Skin of body (tissue), 3 donors: ENCODE results near the gene TMEM8B. TPM values are rescaled to one million over a fixed set of nuclear protein-coding genes. Genes with fewer than 3 reads are reported as not detected.
"Not testable (repeated sequence)": the region's sequence is repeated elsewhere in the genome, so short reads cannot be mapped to it uniquely, and the experiment has no call there.

ENCODE experiments used
- DNase-seq: peaks from one replicate; lab custom pipeline; 2025; lab: John Stamatoyannopoulos, UW
- small RNA-seq: library from RNA; depleted of rRNA; stranded (forward); fragments of <200 nt; gene quantifications from one replicate; pipeline ENCODE3, GENCODE V24; 2014; ENCODE audit warnings: low replicate concordance
- total RNA-seq: library from RNA; depleted of rRNA; stranded (reverse); fragments of >200 nt; gene quantifications from one replicate; pipeline ENCODE4 v1.2.3, GENCODE V29; 2014

TMEM8B gene
- total RNA-seq, 1 donor from 2014 or later: 3.6 TPM

DNA sequence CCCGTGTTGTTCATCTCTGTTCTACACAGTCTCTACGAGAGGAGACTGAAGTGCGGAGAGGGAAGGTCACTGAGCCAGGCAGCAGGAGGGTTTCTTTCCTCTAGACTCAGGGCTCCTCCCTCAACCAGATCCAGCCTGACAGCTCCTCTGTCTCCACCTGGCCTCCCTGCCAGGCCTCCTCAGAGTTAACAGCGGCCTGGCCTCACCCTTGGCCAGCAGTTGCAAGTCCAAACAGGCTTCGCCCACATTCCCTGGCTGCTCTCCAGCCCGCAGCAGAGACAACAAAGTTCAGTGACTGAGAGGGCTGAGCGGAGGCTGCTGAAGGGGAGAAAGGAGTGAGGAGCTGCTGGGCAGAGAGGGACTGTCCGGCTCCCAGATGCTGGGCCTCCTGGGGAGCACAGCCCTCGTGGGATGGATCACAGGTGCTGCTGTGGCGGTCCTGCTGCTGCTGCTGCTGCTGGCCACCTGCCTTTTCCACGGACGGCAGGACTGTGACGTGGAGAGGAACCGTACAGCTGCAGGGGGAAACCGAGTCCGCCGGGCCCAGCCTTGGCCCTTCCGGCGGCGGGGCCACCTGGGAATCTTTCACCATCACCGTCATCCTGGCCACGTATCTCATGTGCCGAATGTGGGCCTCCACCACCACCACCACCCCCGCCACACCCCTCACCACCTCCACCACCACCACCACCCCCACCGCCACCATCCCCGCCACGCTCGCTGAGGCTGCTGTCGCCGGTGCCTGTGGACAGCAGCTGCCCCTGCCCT lies 77.1 kb downstream of the TMEM8B start, which contains the start of gene HRCT1:
HRCT1 (plus strand) TSS at position 291 of the 768 bp plus-strand sequence; CDS start at position 377, 86 bp downstream.
- peak; percentile 57 for DNase-seq

DNA sequence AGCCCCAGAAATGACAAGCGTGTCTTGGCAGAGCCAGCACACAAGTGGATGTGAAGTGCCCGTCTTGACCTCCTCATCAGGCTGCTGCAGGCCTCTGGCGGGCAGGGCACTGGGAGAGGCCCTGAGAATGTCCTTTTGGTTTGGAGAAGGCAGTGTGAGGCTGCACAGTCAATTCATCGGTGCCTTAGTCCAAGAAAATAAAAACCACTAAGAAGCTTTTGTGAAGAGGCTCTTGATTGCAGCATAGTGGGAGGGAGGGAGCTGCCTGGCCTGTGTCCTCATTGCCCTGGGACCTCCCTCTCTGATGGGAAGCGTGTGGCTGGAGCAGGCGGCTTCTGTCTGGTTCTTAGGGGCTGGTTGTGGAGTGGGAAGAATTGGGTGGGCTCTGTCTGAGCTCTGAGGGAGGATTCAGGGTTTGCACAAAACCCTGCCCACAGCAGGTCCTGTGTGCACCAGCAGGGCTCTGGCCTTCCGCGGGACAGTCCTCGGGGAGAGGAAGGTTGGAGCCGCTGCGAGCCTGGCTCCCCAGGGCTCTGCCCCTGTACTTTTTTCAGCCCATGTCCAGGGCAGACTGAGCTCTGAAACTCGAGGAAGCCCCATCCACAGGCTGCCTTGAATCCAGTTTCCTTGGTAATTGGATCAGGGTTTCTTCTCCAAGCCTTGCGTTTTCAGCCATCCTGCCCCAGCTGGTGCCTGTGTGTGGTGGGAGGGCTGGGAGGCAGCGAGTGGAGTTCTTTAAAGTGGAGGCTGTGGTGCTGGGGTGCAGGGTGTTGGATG lies 78.1 kb downstream of the TMEM8B start:
- peak; percentile 45 for DNase-seq

GRCh38 chr9:35907711-35908503 lies 78.9 kb downstream of the TMEM8B start:
- peak; percentile 73 for DNase-seq

DNA sequence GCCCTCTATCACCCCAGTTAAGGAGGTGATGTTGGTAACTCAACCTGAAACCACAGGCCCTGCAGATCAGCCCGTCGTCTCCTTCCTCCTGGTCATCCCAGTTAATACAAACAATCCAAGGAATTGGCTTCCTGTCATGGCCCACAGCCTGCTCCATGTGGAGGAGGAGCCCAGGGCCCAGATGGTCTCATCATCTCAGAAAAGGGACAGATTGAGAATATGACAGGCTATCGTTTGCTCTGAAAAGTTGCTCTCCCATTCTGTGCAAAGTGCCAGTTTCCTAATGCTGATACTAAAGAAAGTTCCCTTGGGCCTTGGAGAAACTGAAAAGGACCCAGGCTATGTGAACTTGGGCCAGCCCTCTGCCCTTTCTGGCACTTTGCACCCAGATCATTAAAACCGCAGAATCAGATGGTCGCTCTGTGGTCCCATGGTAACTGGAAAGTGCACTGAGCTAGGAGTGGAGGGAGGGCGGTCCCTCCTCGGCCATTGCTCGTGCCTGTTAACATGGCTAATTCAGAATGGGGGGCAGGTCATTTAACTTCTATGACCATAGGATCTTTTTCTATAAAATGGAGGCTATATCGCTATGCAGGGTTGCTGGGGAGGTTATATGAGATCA lies 79.6 kb downstream of the TMEM8B start:
- no peak for DNase-seq

DNA sequence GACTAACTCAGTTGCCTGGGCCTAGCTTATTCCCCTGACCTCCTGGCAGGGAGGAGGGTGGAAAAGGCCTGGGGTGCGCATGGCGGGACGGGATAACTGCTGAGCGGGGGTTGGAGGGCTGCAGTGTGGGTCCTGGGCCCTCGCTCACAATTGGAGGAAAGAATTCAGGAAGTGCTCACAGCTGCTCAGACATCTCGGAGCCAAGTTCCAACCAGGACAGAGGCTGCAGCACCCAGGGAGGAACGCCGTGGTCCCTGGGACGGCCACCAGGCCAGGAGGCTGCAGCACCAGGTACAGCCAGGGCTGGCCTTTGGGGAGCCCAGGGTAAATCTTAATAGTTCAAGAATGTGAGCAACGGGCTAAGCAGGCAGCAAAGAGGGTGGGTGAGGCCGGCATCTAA lies 80.2 kb downstream of the TMEM8B start, which contains the start of gene SPAAR:
SPAAR (plus strand) TSS at position 217 of the 400 bp plus-strand sequence. CDS start 974 bp downstream, outside the sequence.
- no peak for DNase-seq

DNA sequence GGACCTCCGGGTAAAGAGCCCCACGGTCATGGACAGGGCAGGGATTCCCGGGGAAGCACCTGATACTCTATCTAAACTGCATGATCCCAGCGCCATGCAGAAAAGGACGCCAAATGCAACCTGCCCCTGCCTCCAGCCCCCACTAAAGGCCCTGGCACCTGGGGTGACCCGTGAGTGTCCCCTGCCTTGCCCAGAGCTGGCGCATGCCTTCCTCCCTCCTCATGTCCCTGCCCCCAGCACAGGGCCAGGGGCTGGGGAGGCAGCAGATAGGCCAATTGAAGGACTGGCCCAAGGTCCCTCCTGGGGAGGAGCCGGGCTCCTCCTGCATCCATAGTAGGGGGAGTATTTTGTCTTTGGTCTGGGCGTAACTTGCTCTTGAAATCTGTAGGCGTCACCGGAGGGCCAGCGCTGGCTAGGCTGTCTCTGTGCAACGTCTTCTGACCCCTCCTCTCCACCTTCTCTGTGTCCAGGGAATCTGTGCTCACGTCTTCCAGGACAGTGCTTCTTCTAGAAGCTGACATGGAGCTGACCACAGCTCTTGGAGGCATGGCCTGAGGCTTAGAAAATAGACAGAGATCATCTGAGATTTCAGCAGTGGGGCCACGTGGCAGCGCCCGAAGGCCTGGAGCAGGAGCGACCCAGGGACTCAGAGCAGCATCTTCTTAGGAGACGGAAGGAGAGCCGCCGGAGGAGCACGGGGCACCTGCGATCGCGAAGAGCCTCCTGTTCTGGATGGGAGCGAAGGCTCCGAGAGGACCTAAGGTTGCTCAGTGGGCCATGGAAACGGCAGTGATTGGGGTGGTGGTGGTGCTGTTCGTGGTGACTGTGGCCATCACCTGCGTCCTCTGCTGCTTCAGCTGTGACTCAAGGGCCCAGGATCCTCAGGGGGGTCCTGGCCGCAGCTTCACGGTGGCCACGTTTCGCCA lies 80.9 kb downstream of the TMEM8B start:
- no peak for DNase-seq

DNA sequence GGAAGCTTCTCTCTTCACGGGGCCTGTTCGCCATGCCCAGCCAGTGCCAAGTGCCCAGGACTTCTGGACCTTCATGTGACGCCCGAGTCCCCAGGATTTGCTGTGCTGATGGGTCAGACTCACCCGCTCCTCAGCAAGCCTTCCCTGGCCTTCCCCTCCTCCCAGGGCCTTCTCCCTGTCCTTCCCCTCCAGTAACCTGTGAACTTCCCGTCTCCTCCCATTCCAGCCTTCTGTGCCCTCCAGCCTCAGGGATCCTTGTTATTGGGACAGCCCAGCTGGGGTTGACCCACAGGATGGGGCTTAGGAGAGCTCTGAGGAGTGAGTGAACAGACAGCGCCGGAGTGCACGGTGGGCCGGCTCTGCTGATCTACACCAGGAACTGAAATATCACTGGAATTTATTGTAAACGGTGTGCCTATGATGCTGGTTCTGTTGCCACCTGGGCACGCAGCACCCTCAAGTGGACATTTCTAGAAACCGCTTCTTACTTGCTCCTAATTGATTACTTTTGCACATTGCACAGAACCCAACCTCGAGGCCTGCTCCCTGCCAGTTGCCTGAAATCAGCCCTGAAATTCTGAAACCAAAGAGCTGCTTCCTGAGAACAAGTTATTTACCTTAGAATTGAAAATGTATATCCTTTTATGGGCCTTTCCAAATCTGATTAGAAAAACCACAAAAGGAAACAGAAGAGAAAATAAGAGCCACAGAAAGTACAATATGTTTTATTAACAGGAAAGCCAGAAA lies 81.8 kb downstream of the TMEM8B start:
- DNase-seq: no peak

GRCh38 chr9:35911690-35912089 lies 82.7 kb downstream of the TMEM8B start:
- DNase-seq: no peak

GRCh38 chr9:35912791-35913400 lies 83.9 kb downstream of the TMEM8B start:
- no peak for DNase-seq

GRCh38 chr9:35913429-35913828 lies 84.4 kb downstream of the TMEM8B start:
- not testable (repeated sequence) for DNase-seq

DNA sequence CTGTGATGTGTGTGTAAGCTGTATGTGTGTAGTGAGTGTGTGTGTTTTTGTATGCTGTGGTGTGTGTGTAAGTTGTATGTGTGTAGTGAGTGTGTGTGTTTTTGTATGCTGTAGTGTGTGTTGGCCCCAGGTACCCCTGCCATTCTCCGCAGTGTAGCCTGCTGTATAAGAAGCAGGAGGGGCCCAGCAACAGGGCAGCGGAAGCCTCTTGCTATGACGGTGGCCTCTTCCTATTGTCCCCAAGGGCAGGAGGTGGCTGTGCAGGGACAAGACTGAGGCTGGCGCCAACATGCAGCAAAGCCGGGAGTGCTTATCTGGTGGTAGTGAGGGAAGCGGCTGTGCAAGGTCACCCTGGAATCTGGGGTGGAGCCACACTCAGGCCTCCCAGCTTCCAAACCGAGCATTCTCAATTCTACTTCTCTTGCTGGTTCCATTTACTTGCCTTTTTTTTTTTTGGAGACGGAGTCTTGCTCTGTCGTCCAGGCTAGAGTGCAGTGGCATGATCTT lies 85.3 kb downstream of the TMEM8B start:
- DNase-seq: no peak

Small RNA genes within 50 kb of the gene (small RNA-seq; reads per million reads assigned to genes)
- gene HINT2: not detected

Other genes starting within 250 kb of the TMEM8B start
- gene TESK1, start 224.0 kb upstream of the TMEM8B start, total RNA-seq: 10.5 TPM
- gene CD72, start 210.8 kb upstream of the TMEM8B start, total RNA-seq: 1.6 TPM
- gene SIT1, start 178.3 kb upstream of the TMEM8B start, total RNA-seq: 0.30 TPM
- 94,985 TPM for gene RMRP, start 171.2 kb upstream of the TMEM8B start, total RNA-seq
- gene CCDC107, start 170.9 kb upstream of the TMEM8B start, total RNA-seq: 9.8 TPM
- gene ARHGEF39, start 164.0 kb upstream of the TMEM8B start, total RNA-seq: 2.4 TPM
- gene CA9, start 155.3 kb upstream of the TMEM8B start, total RNA-seq: 2.2 TPM
- 517 TPM for gene TPM2, start 139.3 kb upstream of the TMEM8B start, total RNA-seq
- 93.7 TPM for gene TLN1, start 97.0 kb upstream of the TMEM8B start, total RNA-seq
- gene CREB3, start 96.6 kb upstream of the TMEM8B start, total RNA-seq: 19.0 TPM
- gene GBA2, start 80.0 kb upstream of the TMEM8B start, total RNA-seq: 32.1 TPM
- gene RGP1, start 79.9 kb upstream of the TMEM8B start, total RNA-seq: 8.8 TPM
- not detected for gene MSMP, start 75.0 kb upstream of the TMEM8B start, total RNA-seq
- 31.5 TPM for gene NPR2, start 37.6 kb upstream of the TMEM8B start, total RNA-seq
- gene SPAG8, start 17.0 kb upstream of the TMEM8B start, total RNA-seq: 1.2 TPM
- gene HINT2, start 14.2 kb upstream of the TMEM8B start, total RNA-seq: 12.3 TPM
- not detected for gene FAM221B, start 496 bp upstream of the TMEM8B start, total RNA-seq
- gene OR13J1, start 41.2 kb downstream of the TMEM8B start, total RNA-seq: not detected
- not detected for gene HRCT1, start 77.0 kb downstream of the TMEM8B start, total RNA-seq
- gene SPAAR, start 80.3 kb downstream of the TMEM8B start, total RNA-seq: 0.79 TPM
- gene OR2S2, start 128.9 kb downstream of the TMEM8B start, total RNA-seq: not detected
- 50.8 TPM for gene RECK, start 207.7 kb downstream of the TMEM8B start, total RNA-seq